Neural cell (in vitro differentiated cells): ENCODE measurements around the gene ARNT2. TPM values are rescaled to one million over a fixed set of nuclear protein-coding genes. Genes with fewer than 3 reads are reported as not detected.

ENCODE experiments used
- H2AFZ ChIP-seq: fragments of 200-600, 300-800 bp; sonication (generic), shearing (Covaris generic); 2 replicates; pipeline ENCODE4 v1.6.0; 2014; ENCODE audit warnings: low read depth, mild to moderate bottlenecking, antibody characterized with exemption, low read length, moderate library complexity
- H3F3A ChIP-seq: fragments of 200-600 bp; shearing (Covaris generic); 2 replicates; pipeline ENCODE4 v1.6.1; 2016; ENCODE audit warnings: mild to moderate bottlenecking, moderate library complexity, mixed read lengths, antibody characterized with exemption, low read length; ENCODE audit not compliant: insufficient read depth, poor library complexity, severe bottlenecking
- H3K27ac ChIP-seq: fragments of 200-600, 300-800 bp; sonication (generic), shearing (Covaris generic); 2 replicates; pipeline ENCODE4 v1.5.1; 2014; ENCODE audit warnings: mild to moderate bottlenecking, low read length, moderate library complexity
- H3K27me3 ChIP-seq: fragments of 300-800, 200-600 bp; sonication (generic), shearing (Covaris generic); 2 replicates; pipeline ENCODE4 v1.6.0; 2014; ENCODE audit warnings: mild to moderate bottlenecking, low read depth, low read length, moderate library complexity; ENCODE audit not compliant: insufficient read depth
- H3K36me3 ChIP-seq: fragments of 300-800, 200-600 bp; sonication (generic), shearing (Covaris generic); 2 replicates; pipeline ENCODE4 v1.5.1; 2014; ENCODE audit warnings: mild to moderate bottlenecking, antibody characterized with exemption, low read length, moderate library complexity; ENCODE audit not compliant: insufficient read depth
- H3K4me2 ChIP-seq: fragments of 300-800, 200-600 bp; sonication (generic), shearing (Covaris generic); 2 replicates; pipeline ENCODE4 v1.6.0; 2014; ENCODE audit warnings: mild to moderate bottlenecking, low read length
- H3K4me3 ChIP-seq: fragments of 300-800, 200-600 bp; sonication (generic), shearing (Covaris generic); 2 replicates; pipeline ENCODE4 v1.5.1; 2014; ENCODE audit warnings: mild to moderate bottlenecking, low read length, moderate library complexity
- H3K79me2 ChIP-seq: fragments of 200-600 bp; shearing (Covaris generic); replicated peaks from 2 replicates; pipeline ENCODE4 v1.6.0; 2014; ENCODE audit warnings: mild to moderate bottlenecking, low read length, moderate library complexity; ENCODE audit not compliant: insufficient read depth
- H3K9ac ChIP-seq: fragments of 300-800, 200-600 bp; sonication (generic), shearing (Covaris generic); 2 replicates; pipeline ENCODE4 v1.6.1; 2016; ENCODE audit warnings: mild to moderate bottlenecking, low read length, mixed read lengths
- H3K9me2 ChIP-seq: fragments of 200-600 bp; shearing (Covaris generic); 2 replicates; pipeline ENCODE4 v1.6.1; 2016; ENCODE audit warnings: mild to moderate bottlenecking, low read length, mixed read lengths; ENCODE audit not compliant: insufficient read depth
- H3K9me3 ChIP-seq: fragments of 200-600, 300-800 bp; sonication (generic), shearing (Covaris generic); 2 replicates; pipeline ENCODE4 v1.6.1; 2016; ENCODE audit warnings: mild to moderate bottlenecking, mixed run types, low read length, moderate library complexity, mixed read lengths
- H4K20me1 ChIP-seq: fragments of 200-600 bp; shearing (Covaris generic); 2 replicates; pipeline ENCODE4 v1.6.1; 2016; ENCODE audit warnings: mild to moderate bottlenecking, mixed run types; ENCODE audit not compliant: insufficient read depth
- CTCF ChIP-seq: fragments of 450-650 bp; IDR thresholded peaks from 2 replicates; pipeline ENCODE4 v1.5.1; 2014; ENCODE audit warnings: antibody characterized with exemption, mild to moderate bottlenecking, moderate library complexity; ENCODE audit not compliant: poor library complexity, severe bottlenecking
- EP300 ChIP-seq: fragments of 450-650 bp; conservative IDR thresholded peaks from 2 replicates; pipeline ENCODE4 v1.6.1; 2014; ENCODE audit warnings: antibody characterized with exemption, mild to moderate bottlenecking, moderate library complexity; ENCODE audit not compliant: poor library complexity, severe bottlenecking
- EZH2 ChIP-seq: fragments of 200-600, 300-800 bp; shearing (Covaris generic), sonication (generic); IDR thresholded peaks from 2 replicates; pipeline ENCODE4 v1.6.1; 2014; ENCODE audit warnings: antibody characterized with exemption, low read length, borderline replicate concordance, mild to moderate bottlenecking; ENCODE audit not compliant: insufficient read depth, poor library complexity, severe bottlenecking
- MXI1 ChIP-seq: fragments of 450-650 bp; conservative IDR thresholded peaks from 2 replicates; pipeline ENCODE4 v1.6.1; 2014; ENCODE audit warnings: antibody characterized with exemption, mild to moderate bottlenecking; ENCODE audit not compliant: poor library complexity, severe bottlenecking
- POLR2AphosphoS5 ChIP-seq: IDR thresholded peaks from 2 replicates; pipeline ENCODE4 v1.6.1; 2012
- RAD21 ChIP-seq: fragments of 450-650 bp; conservative IDR thresholded peaks from 2 replicates; pipeline ENCODE4 v1.6.1; 2014; ENCODE audit warnings: antibody characterized with exemption, mild to moderate bottlenecking, moderate library complexity
- REST ChIP-seq: IDR thresholded peaks from 2 replicates; pipeline ENCODE4 v1.6.1; 2012; ENCODE audit warnings: borderline replicate concordance
- SMC3 ChIP-seq: fragments of 450-650 bp; conservative IDR thresholded peaks from 2 replicates; pipeline ENCODE4 v1.6.1; 2014; ENCODE audit warnings: antibody characterized with exemption, mild to moderate bottlenecking, moderate library complexity; ENCODE audit not compliant: poor library complexity
- TAF1 ChIP-seq: IDR thresholded peaks from 2 replicates; pipeline ENCODE4 v1.6.1; 2012; ENCODE audit warnings: low read depth
- polyA plus RNA-seq: library from polyadenylated mRNA; depleted of rRNA; stranded (reverse); fragments of >200 nt; gene quantifications from 2 replicates; pipeline ENCODE4 v1.2.3, GENCODE V29; 2014

ARNT2 gene
- polyA plus RNA-seq, 1 donor from 2014 or later, result 41.2 TPM

GRCh38 chr15:80635953-80636352 lies 231.8 kb downstream of the ARNT2 start:
- Histone ChIP-seq H3K27ac (no peak overlapping the region), H3K79me2 (no peaks in the 10 kb centered on the region), H3K4me2 (no peak overlapping the region), H3F3A (no peaks in the 10 kb centered on the region), H3K36me3 (no peaks in the 10 kb centered on the region), H3K4me3 (no peak overlapping the region), H3K9ac (no peak overlapping the region), H3K9me2 (no peaks in the 10 kb centered on the region), H4K20me1 (no peaks in the 10 kb centered on the region), H3K27me3 (no peaks in the 10 kb centered on the region), H2AFZ (no peak overlapping the region), H3K9me3 (no peaks in the 10 kb centered on the region)
- TF ChIP-seq CTCF (no peak), EP300 (no peak), EZH2 (no peak), MXI1 (no peak)

GRCh38 chr15:80636675-80637074 lies 232.5 kb downstream of the ARNT2 start:
- Histone ChIP-seq H2AFZ (no peak overlapping the region), H4K20me1 (no peaks in the 10 kb centered on the region), H3K27me3 (no peaks in the 10 kb centered on the region), H3K27ac (no peak overlapping the region), H3F3A (no peaks in the 10 kb centered on the region), H3K9me3 (no peaks in the 10 kb centered on the region), H3K4me2 (no peak overlapping the region), H3K36me3 (no peaks in the 10 kb centered on the region), H3K9me2 (no peaks in the 10 kb centered on the region), H3K4me3 (no peak overlapping the region), H3K79me2 (no peaks in the 10 kb centered on the region), H3K9ac (no peak overlapping the region)
- TF ChIP-seq MXI1 (no peak), REST (no peak), EP300 (no peak), TAF1 (no peak), SMC3 (no peak), CTCF (no peak), RAD21 (no peak), POLR2AphosphoS5 (no peak), EZH2 (no peak)
